PFSK-1 (cell line): ENCODE data around the gene ODAPH.

ENCODE experiments used
- FOXP2 ChIP-seq: optimal IDR thresholded peaks from 2 replicates; pipeline ENCODE3; 2011; ENCODE audit warnings: borderline replicate concordance, control low read depth, inconsistent platforms; ENCODE audit not compliant: insufficient read depth; ENCODE audit errors: extremely low read length, extremely low read depth
- POLR2AphosphoS5 ChIP-seq: IDR thresholded peaks from 2 replicates; pipeline ENCODE4 v1.6.1; 2012; ENCODE audit warnings: low read depth, mild to moderate bottlenecking, control low read depth, low read length, moderate library complexity
- SIN3A ChIP-seq: IDR thresholded peaks from 2 replicates; pipeline ENCODE4 v1.6.1; 2012; ENCODE audit warnings: mild to moderate bottlenecking, low read length, moderate library complexity, borderline replicate concordance; ENCODE audit not compliant: insufficient read depth
- TAF1 ChIP-seq: IDR thresholded peaks from 2 replicates; pipeline ENCODE4 v1.6.1; 2012; ENCODE audit warnings: low read length, control low read depth, borderline replicate concordance; ENCODE audit not compliant: insufficient read depth
- TF ChIP-seq, protein P1 (sequence below), 2 experiments: IDR thresholded peaks; 2 replicates each; pipeline versions ENCODE4 v1.6.1 to v1.8.0; 2011 to 2012; ENCODE audit warnings: low read depth in 2 of 2, low read length in 2 of 2, control low read depth in 1 of 2, inconsistent platforms in 1 of 2, mild to moderate bottlenecking in 1 of 2, moderate library complexity in 1 of 2; ENCODE audit not compliant: insufficient read depth in 1 of 2

ODAPH gene

DNA sequence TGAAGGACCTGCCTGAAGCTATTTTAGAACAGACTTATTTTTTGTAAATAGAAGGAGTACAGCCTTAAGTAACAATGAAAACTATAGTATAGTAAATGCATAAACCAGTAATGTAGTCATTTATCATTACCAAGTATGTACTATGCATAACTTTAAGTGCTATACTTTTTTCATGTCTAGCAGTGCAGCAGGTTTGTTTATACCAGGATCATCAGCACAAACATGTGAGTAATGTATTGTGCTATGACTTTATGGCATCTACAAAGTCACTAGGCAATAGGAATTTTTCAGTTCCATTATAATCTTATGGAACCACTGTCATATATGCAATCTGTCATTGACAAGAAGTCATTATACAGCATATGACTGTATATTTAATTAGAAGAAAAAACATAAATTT is 3.4 kb upstream of the ODAPH start:
- TF ChIP-seq, protein P1, sequence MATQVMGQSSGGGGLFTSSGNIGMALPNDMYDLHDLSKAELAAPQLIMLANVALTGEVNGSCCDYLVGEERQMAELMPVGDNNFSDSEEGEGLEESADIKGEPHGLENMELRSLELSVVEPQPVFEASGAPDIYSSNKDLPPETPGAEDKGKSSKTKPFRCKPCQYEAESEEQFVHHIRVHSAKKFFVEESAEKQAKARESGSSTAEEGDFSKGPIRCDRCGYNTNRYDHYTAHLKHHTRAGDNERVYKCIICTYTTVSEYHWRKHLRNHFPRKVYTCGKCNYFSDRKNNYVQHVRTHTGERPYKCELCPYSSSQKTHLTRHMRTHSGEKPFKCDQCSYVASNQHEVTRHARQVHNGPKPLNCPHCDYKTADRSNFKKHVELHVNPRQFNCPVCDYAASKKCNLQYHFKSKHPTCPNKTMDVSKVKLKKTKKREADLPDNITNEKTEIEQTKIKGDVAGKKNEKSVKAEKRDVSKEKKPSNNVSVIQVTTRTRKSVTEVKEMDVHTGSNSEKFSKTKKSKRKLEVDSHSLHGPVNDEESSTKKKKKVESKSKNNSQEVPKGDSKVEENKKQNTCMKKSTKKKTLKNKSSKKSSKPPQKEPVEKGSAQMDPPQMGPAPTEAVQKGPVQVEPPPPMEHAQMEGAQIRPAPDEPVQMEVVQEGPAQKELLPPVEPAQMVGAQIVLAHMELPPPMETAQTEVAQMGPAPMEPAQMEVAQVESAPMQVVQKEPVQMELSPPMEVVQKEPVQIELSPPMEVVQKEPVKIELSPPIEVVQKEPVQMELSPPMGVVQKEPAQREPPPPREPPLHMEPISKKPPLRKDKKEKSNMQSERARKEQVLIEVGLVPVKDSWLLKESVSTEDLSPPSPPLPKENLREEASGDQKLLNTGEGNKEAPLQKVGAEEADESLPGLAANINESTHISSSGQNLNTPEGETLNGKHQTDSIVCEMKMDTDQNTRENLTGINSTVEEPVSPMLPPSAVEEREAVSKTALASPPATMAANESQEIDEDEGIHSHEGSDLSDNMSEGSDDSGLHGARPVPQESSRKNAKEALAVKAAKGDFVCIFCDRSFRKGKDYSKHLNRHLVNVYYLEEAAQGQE (IDR thresholded peaks at IDR 0.05; ENCODE audit: insufficient read depth in 1 of 2, low read depth in 2 of 2, low read length in 2 of 2) = no peak
- no peak for TF ChIP-seq POLR2AphosphoS5
- no peak for TF ChIP-seq FOXP2
- TF ChIP-seq SIN3A = no peak
- no peak for TF ChIP-seq TAF1

DNA sequence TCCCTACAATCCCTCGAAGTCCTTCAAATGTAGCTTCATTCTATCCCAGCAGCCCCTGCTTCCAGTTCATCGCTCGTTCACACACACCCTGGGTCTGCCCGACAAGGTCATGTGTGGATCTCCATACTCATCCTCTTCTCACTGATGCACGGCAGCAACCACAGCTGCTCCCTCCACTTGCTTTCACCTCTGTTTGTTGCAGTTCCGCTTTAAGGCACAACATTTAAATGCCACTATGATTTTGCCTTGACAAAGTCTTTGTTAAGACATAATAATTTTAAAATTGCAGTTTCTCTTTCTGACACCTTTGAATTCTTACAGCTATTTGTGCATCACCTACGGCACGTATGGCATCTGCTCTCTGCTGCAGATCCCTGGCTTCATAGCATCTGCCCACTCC is 1.8 kb downstream of the ODAPH start:
- no peak for TF ChIP-seq FOXP2

DNA sequence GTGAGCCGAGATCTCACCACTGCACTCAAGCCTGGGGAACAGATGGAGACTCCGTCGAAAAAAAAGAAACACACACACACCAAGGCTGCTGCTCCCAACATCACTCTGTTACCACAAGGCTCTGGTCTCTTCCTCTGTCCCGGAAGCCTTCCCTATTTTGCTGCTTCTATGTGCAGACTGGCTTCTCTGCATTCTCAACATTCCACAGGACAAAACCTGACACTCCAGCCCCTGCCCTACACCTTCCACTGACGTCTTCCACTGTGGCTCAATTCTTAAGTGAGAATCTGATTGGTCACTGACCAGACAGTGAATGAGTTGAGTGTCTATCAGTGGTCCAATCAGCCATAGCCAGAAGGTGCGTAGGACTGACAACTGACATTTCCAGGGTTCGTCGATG is 5.9 kb downstream of the ODAPH start:
- no peak for TF ChIP-seq FOXP2
- TF ChIP-seq, protein P1 (IDR thresholded peaks at IDR 0.05; ENCODE audit: insufficient read depth in 1 of 2, low read depth in 2 of 2, low read length in 2 of 2) = no peak
- no peak for TF ChIP-seq SIN3A
- TF ChIP-seq TAF1 = no peak
- no peak for TF ChIP-seq POLR2AphosphoS5

DNA sequence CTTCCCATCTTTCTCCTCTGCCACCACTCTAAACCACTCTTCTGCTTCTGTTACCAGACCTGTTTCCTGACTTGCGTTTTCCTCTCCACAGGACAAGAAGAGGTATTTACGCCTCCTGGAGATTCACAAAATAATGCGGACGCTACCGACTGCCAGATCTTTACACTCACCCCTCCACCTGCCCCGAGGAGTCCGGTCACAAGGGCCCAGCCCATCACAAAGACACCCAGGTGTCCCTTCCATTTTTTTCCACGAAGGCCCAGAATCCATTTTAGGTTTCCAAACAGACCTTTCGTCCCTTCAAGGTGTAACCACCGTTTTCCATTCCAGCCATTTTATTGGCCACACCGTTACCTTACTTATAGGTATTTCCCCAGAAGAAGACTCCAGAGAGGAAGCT is 8.2 kb downstream of the ODAPH start:
- TF ChIP-seq SIN3A (no peak), POLR2AphosphoS5 (no peak), FOXP2 (no peak), TAF1 (no peak)
- TF ChIP-seq, protein P1 (IDR thresholded peaks at IDR 0.05; ENCODE audit: insufficient read depth in 1 of 2, low read depth in 2 of 2, low read length in 2 of 2) = no peak

DNA sequence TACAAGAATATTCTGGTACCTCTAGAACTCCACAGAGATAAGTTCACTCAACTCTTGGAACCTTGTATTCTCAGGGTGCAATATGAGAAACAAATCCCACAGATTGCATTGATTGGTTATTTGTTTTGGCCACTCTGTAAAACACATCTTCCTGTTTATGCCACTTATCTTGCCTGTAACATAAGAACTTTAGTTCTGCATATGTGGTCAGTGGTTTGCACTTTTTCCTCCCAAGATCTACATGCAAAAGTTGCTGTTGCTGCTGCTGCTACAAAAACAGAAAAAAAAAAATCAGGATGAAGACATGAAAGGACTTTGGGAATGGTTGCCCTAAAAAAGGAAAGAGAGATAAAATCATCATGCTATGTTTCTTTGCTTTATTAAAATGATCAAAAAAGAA is 9.6 kb downstream of the ODAPH start:
- no peak for TF ChIP-seq FOXP2

DNA sequence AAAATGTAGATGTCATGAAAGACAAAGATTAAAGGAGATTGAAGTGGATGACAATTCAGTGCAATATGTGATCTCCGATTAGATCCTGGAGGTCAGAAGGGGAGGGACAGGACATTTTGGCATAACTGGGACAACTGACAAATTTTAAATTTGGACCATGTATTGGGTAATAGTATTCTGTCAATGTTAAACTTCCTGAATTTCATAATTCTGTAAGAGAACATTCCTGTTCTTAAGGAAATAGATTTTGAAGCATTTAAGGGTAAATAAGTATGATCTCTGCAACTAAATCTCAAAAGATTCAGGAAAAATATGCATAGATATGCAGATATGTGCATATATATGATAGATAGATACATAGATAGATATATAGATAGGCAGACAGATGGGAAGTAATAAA is 11.0 kb downstream of the ODAPH start:
- TF ChIP-seq SIN3A = no peak
- TF ChIP-seq POLR2AphosphoS5 = no peak
- no peak for TF ChIP-seq TAF1
- TF ChIP-seq, protein P1 (IDR thresholded peaks at IDR 0.05; ENCODE audit: insufficient read depth in 1 of 2, low read depth in 2 of 2, low read length in 2 of 2) = no peak
- no peak for TF ChIP-seq FOXP2
